ENCODE measurements around the gene ORM1. TPM values are rescaled to one million over a fixed set of nuclear protein-coding genes. Genes with fewer than 3 reads are reported as not detected.

Gene ORM1
- total RNA-seq, 2 donors from 2014 or later = not detected

- 81% methylated on average over 11 of the region's 11 CpGs for WGBS
- intact Hi-C loops (cut with DNase I) = no loop called here
- no peak overlapping the region for H3K4me3 ChIP-seq
- TF ChIP-seq POLR2A (IDR thresholded peaks at IDR 0.05) = no peak
- TF ChIP-seq CTCF (IDR thresholded peaks at IDR 0.05) = no peak
- TF ChIP-seq POLR2AphosphoS5 (IDR thresholded peaks at IDR 0.05) = no peak
- peaks cover 9 to 14% of the 10 kb centered on the region in 2 donors for H3K36me3 ChIP-seq
- DNase-seq (ENCODE audit: low spot score) = no peak
- H3K9me3 ChIP-seq = no peaks in the 10 kb centered on the region
- no peaks in the 10 kb centered on the region for H3K4me1 ChIP-seq (replicated peaks)
- H3K27ac ChIP-seq = no peak overlapping the region
- H3K27me3 ChIP-seq (replicated peaks; ENCODE audit: insufficient read depth) = no peaks in the 10 kb centered on the region
Measured at GRCh38 chr9:114346146-114346545, 23.2 kb downstream of the ORM1 start.

GRCh38 chr9:114347675-114348074 lies 24.8 kb downstream of the ORM1 start:
- H3K27me3 ChIP-seq (replicated peaks; ENCODE audit: insufficient read depth) = no peaks in the 10 kb centered on the region
- H3K27ac ChIP-seq = no peak overlapping the region
- H3K4me3 ChIP-seq = no peak overlapping the region
- H3K4me1 ChIP-seq (replicated peaks) = no peaks in the 10 kb centered on the region
- 86% methylated on average over 15 of the region's 15 CpGs for WGBS
- no peak for DNase-seq (ENCODE audit: low spot score)
- intact Hi-C loops (cut with DNase I) = no loop called here
- no peak for TF ChIP-seq CTCF (IDR thresholded peaks at IDR 0.05)
- no peak for TF ChIP-seq POLR2A (IDR thresholded peaks at IDR 0.05)
- no peak for TF ChIP-seq POLR2AphosphoS5 (IDR thresholded peaks at IDR 0.05)
- peaks cover 0 to 12% of the 10 kb centered on the region in 2 donors for H3K36me3 ChIP-seq
- H3K9me3 ChIP-seq = no peaks in the 10 kb centered on the region

- H3K27ac ChIP-seq = no peak overlapping the region
- intact Hi-C loops (cut with DNase I) = no loop called here
- H3K4me3 ChIP-seq = no peak overlapping the region
- no peak for TF ChIP-seq POLR2AphosphoS5 (IDR thresholded peaks at IDR 0.05)
- no peak for TF ChIP-seq CTCF (IDR thresholded peaks at IDR 0.05)
- no peak for TF ChIP-seq POLR2A (IDR thresholded peaks at IDR 0.05)
- no peak for DNase-seq (ENCODE audit: low spot score)
- H3K36me3 ChIP-seq = peaks cover 0 to 13% of the 10 kb centered on the region in 2 donors
- H3K27me3 ChIP-seq (replicated peaks; ENCODE audit: insufficient read depth) = no peaks in the 10 kb centered on the region
- no peaks in the 10 kb centered on the region for H3K4me1 ChIP-seq (replicated peaks)
- H3K9me3 ChIP-seq = no peaks in the 10 kb centered on the region
- WGBS = 87% methylated on average over 11 of the region's 12 CpGs
Measured at GRCh38 chr9:114348261-114348905, 25.5 kb downstream of the ORM1 start.

- H3K4me1 ChIP-seq (replicated peaks) = no peaks in the 10 kb centered on the region
- no peak overlapping the region for H3K4me3 ChIP-seq
- intact Hi-C loops (cut with DNase I) = no loop called here
- no peak for DNase-seq (ENCODE audit: low spot score)
- WGBS = 40% methylated on average over 9 of the region's 9 CpGs
- TF ChIP-seq POLR2AphosphoS5 (IDR thresholded peaks at IDR 0.05) (peak; percentile 15), POLR2A (IDR thresholded peaks at IDR 0.05) (no peak)
- peaks cover 0 to 13% of the 10 kb centered on the region in 2 donors for H3K36me3 ChIP-seq
- H3K27me3 ChIP-seq (replicated peaks; ENCODE audit: insufficient read depth) = no peaks in the 10 kb centered on the region
- no peak overlapping the region for H3K27ac ChIP-seq
- no peaks in the 10 kb centered on the region for H3K9me3 ChIP-seq
Measured at GRCh38 chr9:114348906-114349482, 26.1 kb downstream of the ORM1 start.

- Histone ChIP-seq H3K27me3 (replicated peaks; ENCODE audit: insufficient read depth) (no peaks in the 10 kb centered on the region), H3K27ac (no peak overlapping the region), H3K4me1 (replicated peaks) (no peaks in the 10 kb centered on the region), H3K9me3 (no peaks in the 10 kb centered on the region), H3K36me3 (peaks cover 0 to 13% of the 10 kb centered on the region in 2 donors), H3K4me3 (no peak overlapping the region)
- intact Hi-C loops (cut with DNase I) = loop anchor here (5.0 kb wide), 1 partner anchor 37 kb away; the partner anchor contains the start of gene AKNA
- no peak for DNase-seq (ENCODE audit: low spot score)
- WGBS = 84% methylated on average over 10 of the region's 10 CpGs
- TF ChIP-seq CTCF (IDR thresholded peaks at IDR 0.05) (no peak), POLR2AphosphoS5 (IDR thresholded peaks at IDR 0.05) (no peak), POLR2A (IDR thresholded peaks at IDR 0.05) (no peak)
Measured at GRCh38 chr9:114349713-114350480, 27.0 kb downstream of the ORM1 start.
